Esophagus squamous epithelium (tissue), 4 donors: Measurements from ENCODE around the gene ZBED4.

Experiments
- CTCF ChIP-seq, 6 experiments: fragments of 450-650 bp in 4 of 6; fragments of 200-600 bp in 2 of 6; sonication (generic) in 2 of 6; IDR thresholded peaks; one replicate each; pipeline ENCODE4 v1.5.1; 2016 to 2019; ENCODE audit warnings: antibody characterized with exemption in 6 of 6, mild to moderate bottlenecking in 4 of 6, moderate library complexity in 4 of 6
- POLR2A ChIP-seq, 4 donors: fragments of 450-650 bp; IDR thresholded peaks; one replicate each; pipeline ENCODE4 v1.6.1; 2017; ENCODE audit warnings: antibody characterized with exemption in 4 of 4, mild to moderate bottlenecking in 4 of 4, moderate library complexity in 3 of 4

GRCh38 chr22:49937758-49938564 lies 84.3 kb downstream of the ZBED4 start:
- no peak for TF ChIP-seq POLR2A (IDR thresholded peaks at IDR 0.05)
- no peak for TF ChIP-seq CTCF (IDR thresholded peaks at IDR 0.05)
